ENCODE measurements around the gene MC1R. TPM values are rescaled to one million over a fixed set of nuclear protein-coding genes. Genes with fewer than 3 reads are reported as not detected.
"Not testable (repeated sequence)": the region's sequence is repeated elsewhere in the genome, so short reads cannot be mapped to it uniquely, and the experiment has no call there.

MC1R gene
- total RNA-seq, 5 donors from 2014 or later (not counting 1 experiment from before 2014, with no cell fraction given): 11.7 to 13.7 (median 12.9) TPM

DNA sequence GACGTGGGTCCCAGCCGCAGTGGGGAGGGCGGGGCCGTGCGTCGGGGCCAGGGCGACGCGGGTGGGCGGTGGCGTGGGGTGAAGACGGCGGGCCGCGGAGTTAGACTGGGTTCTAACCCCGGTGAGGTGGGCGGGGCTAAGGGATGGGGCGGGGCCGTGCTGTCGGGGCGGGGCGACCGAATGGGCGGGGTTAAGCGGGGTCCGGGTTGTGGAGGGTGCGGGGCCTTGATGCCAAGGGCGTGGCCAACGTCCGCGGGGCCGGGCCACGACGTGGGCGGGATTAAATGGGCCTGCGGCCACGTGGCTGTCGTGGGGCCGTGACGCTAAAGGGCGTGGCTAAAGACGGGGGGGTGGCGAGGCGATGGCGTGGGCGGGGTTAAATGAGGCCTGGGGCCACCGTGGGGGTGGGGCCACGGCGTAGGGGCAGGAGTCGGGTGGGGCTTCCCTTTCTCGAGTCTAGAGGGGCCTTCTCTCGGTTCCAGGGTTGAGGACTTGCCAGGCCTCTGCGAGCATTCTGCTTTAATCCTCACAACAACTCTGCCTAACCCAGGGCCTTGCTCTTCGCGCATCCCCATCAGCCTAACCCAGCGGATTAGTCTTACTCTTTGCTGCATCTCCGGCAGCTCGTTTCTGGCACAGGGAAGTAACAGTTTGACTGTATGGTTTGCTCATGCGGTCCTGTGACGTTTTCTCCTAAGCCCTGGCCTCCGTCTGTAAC lies 44.5 kb upstream of the MC1R start:
- peak overlapping the region; percentile 86 to 92 (median 86) for H3K4me3 Mint-ChIP-seq
- Histone ChIP-seq H3K27me3 (replicated peaks in 1 of 2; ENCODE audit: control insufficient read depth in 2 of 2, extremely low read depth in 1 of 2, insufficient read depth in 2 of 2, low read length in 1 of 2) (no peaks in the 10 kb centered on the region), H3K27ac (ENCODE audit: low read length) (peak overlapping the region; percentile 100), H3K4me1 (ENCODE audit: control insufficient read depth in 1 of 2, extremely low read depth in 1 of 2, insufficient read depth in 2 of 2, low read length in 2 of 2) (peaks cover 4 to 27% of the 10 kb centered on the region in 2 experiments), H3K4me3 (ENCODE audit: control insufficient read depth in 1 of 2, extremely low read depth in 1 of 2, low read length in 1 of 2) (peak overlapping the region; percentile 10 to 99), H3K9me3 (peaks cover 2% of the 10 kb centered on the region), H3K36me3 (ENCODE audit: control insufficient read depth in 2 of 2, extremely low read depth in 1 of 2, insufficient read depth in 1 of 2, low read length in 1 of 2) (peaks cover 5 to 24% of the 10 kb centered on the region in 2 donors)
- CTCF ChIA-PET: interaction anchor here in 1 of 2 donors (0.8 to 1.9 kb wide), 5 partner anchors 10 to 173 kb away, joined by 3 to 11 read pairs (median 5); partner anchors contain the start of gene SPATA2L
- peaks cover 16% of the 10 kb centered on the region for H3K36me3 Mint-ChIP-seq
- H3K9me3 Mint-ChIP-seq: peaks cover 0 to 5% (median 4%) of the 10 kb centered on the region in 3 donors
- peaks cover 23 to 25% (median 25%) of the 10 kb centered on the region in 3 donors for H3K4me1 Mint-ChIP-seq
- peak; percentile 80 to 97 (median 95) for DNase-seq
- H3K27me3 Mint-ChIP-seq: no peaks in the 10 kb centered on the region
- peak; percentile 72 to 84 (median 78) for ATAC-seq (replicated peaks in 1 of 4)
- WGBS (ENCODE audit: insufficient coverage): 2% methylated on average over 30 of the region's 61 CpGs
- H3K27ac Mint-ChIP-seq: peak overlapping the region; percentile 95 to 96
- POLR2A ChIA-PET: interaction anchor here (0.6 to 1.3 kb wide), 3 partner anchors 10 to 89 kb away, joined by 8 to 9 read pairs (median 9); no protein-coding TSS in a partner anchor

GRCh38 chr16:89879123-89879522 lies 39.5 kb upstream of the MC1R start:
- H3K9me3 ChIP-seq; H3K4me1 ChIP-seq (ENCODE audit: control insufficient read depth in 1 of 2, extremely low read depth in 1 of 2, insufficient read depth in 2 of 2, low read length in 2 of 2); DNase-seq; H3K27me3 ChIP-seq (replicated peaks in 1 of 2; ENCODE audit: control insufficient read depth in 2 of 2, extremely low read depth in 1 of 2, insufficient read depth in 2 of 2, low read length in 1 of 2); ATAC-seq (replicated peaks in 1 of 4); H3K4me3 Mint-ChIP-seq; H3K27ac ChIP-seq (ENCODE audit: low read length); H3K27me3 Mint-ChIP-seq; H3K9me3 Mint-ChIP-seq; H3K27ac Mint-ChIP-seq; H3K4me3 ChIP-seq (ENCODE audit: control insufficient read depth in 1 of 2, extremely low read depth in 1 of 2, low read length in 1 of 2); CTCF ChIA-PET: not testable (repeated sequence)
- H3K36me3 ChIP-seq (ENCODE audit: control insufficient read depth in 2 of 2, extremely low read depth in 1 of 2, insufficient read depth in 1 of 2, low read length in 1 of 2): peaks cover 32 to 64% of the 10 kb centered on the region in 2 donors
- H3K4me1 Mint-ChIP-seq: peaks cover 22 to 29% (median 27%) of the 10 kb centered on the region in 3 donors
- POLR2A ChIA-PET: interaction anchor here in 1 of 2 donors (0.9 kb wide), 1 partner anchor 9 kb away, joined by 15 read pairs; no protein-coding TSS in a partner anchor
- peaks cover 34% of the 10 kb centered on the region for H3K36me3 Mint-ChIP-seq
- WGBS (ENCODE audit: insufficient coverage): over 99% methylated on average over 17 of the region's 28 CpGs

DNA sequence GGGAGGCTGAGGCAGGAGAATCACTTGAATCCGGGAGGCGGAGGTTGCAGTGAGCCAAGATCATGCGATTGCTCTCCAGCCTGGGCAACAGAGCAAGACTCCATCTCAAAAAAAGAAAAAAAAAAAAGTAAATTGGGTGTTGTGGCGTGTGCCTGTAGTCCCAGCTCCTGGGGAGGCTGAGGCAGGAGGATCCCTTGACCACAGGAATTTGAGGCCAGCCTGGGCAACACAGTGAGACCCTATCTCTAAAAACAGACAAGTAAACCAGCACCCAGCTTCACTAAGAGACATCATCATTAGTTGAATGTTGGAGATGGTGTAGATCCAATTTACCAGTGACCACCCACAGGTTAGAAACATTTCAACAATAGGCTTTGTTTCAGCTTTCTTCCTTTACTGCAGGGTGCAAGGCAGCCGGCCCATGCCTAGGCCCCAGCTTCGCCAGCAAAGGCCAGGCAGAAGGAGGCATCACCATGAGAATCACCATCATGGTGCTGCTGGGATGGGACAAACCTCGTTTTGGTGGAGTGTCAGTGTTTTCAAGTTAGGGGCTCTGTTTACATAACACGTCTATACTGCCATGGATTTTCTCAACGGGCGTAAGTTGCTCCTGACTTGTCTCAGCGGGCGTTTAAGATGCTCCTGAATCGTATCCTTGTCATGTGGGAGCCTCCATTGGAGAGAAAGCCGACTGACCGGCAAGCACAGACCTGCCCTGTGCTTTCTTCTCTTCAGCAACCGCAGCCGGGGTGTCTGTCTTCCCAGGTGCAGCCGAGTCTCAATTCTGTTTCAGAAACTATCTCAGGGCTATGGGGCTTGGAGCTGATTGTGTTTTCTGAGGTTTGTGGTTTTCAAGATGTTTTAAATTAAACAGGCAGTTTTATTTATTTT lies 37.9 kb upstream of the MC1R start:
- ATAC-seq (replicated peaks in 1 of 4) (no peak), DNase-seq (no peak)
- Histone ChIP-seq H3K9me3 (no peaks in the 10 kb centered on the region), H3K4me1 (ENCODE audit: control insufficient read depth in 1 of 2, extremely low read depth in 1 of 2, insufficient read depth in 2 of 2, low read length in 2 of 2) (peaks cover 0 to 2% of the 10 kb centered on the region in 2 experiments), H3K36me3 (ENCODE audit: control insufficient read depth in 2 of 2, extremely low read depth in 1 of 2, insufficient read depth in 1 of 2, low read length in 1 of 2) (peaks cover 32 to 72% of the 10 kb centered on the region in 2 donors), H3K27ac (ENCODE audit: low read length) (no peak overlapping the region), H3K4me3 (ENCODE audit: control insufficient read depth in 1 of 2, extremely low read depth in 1 of 2, low read length in 1 of 2) (no peak overlapping the region), H3K27me3 (replicated peaks in 1 of 2; ENCODE audit: control insufficient read depth in 2 of 2, extremely low read depth in 1 of 2, insufficient read depth in 2 of 2, low read length in 1 of 2) (no peaks in the 10 kb centered on the region)
- ChIA-PET CTCF (no interaction called here), POLR2A (no interaction called here)
- WGBS (ENCODE audit: insufficient coverage): 89% methylated on average over 12 of the region's 18 CpGs
- H3K36me3 Mint-ChIP-seq: peaks cover 38% of the 10 kb centered on the region
- no peak overlapping the region for H3K27ac Mint-ChIP-seq
- no peak overlapping the region for H3K4me3 Mint-ChIP-seq
- no peaks in the 10 kb centered on the region for H3K27me3 Mint-ChIP-seq
- H3K4me1 Mint-ChIP-seq: peaks cover 17 to 19% (median 19%) of the 10 kb centered on the region in 3 donors
- H3K9me3 Mint-ChIP-seq: no peaks in the 10 kb centered on the region

- Histone ChIP-seq H3K4me1 (ENCODE audit: control insufficient read depth in 1 of 2, extremely low read depth in 1 of 2, insufficient read depth in 2 of 2, low read length in 2 of 2) (peaks cover 0 to 2% of the 10 kb centered on the region in 2 experiments), H3K27me3 (replicated peaks in 1 of 2; ENCODE audit: control insufficient read depth in 2 of 2, extremely low read depth in 1 of 2, insufficient read depth in 2 of 2, low read length in 1 of 2) (no peaks in the 10 kb centered on the region), H3K9me3 (no peaks in the 10 kb centered on the region), H3K27ac (ENCODE audit: low read length) (no peak overlapping the region), H3K36me3 (ENCODE audit: control insufficient read depth in 2 of 2, extremely low read depth in 1 of 2, insufficient read depth in 1 of 2, low read length in 1 of 2) (peaks cover 35 to 72% of the 10 kb centered on the region in 2 donors), H3K4me3 (ENCODE audit: control insufficient read depth in 1 of 2, extremely low read depth in 1 of 2, low read length in 1 of 2) (no peak overlapping the region)
- POLR2A ChIA-PET: interaction anchor here in 1 of 2 donors (0.6 kb wide), 1 partner anchor 27 kb away, joined by 3 read pairs; no protein-coding TSS in a partner anchor
- 97% methylated on average over 5 of the region's 6 CpGs for WGBS (ENCODE audit: insufficient coverage)
- no peak overlapping the region for H3K4me3 Mint-ChIP-seq
- H3K36me3 Mint-ChIP-seq: peaks cover 38% of the 10 kb centered on the region
- H3K27ac Mint-ChIP-seq: no peak overlapping the region
- no peaks in the 10 kb centered on the region for H3K27me3 Mint-ChIP-seq
- no peaks in the 10 kb centered on the region for H3K9me3 Mint-ChIP-seq
- ATAC-seq (replicated peaks in 1 of 4) (no peak), DNase-seq (no peak)
- H3K4me1 Mint-ChIP-seq: peaks cover 15 to 19% (median 16%) of the 10 kb centered on the region in 3 donors
- CTCF ChIA-PET: interaction anchor here in 1 of 2 donors (0.5 kb wide), 1 partner anchor 59 kb away, joined by 4 read pairs; no protein-coding TSS in a partner anchor
Measured at GRCh38 chr16:89881368-89881730, 37.3 kb upstream of the MC1R start.

- DNase-seq (no peak), ATAC-seq (replicated peaks in 1 of 4) (no peak)
- no peaks in the 10 kb centered on the region for H3K9me3 Mint-ChIP-seq
- ChIA-PET POLR2A (no interaction called here), CTCF (no interaction called here)
- H3K4me3 ChIP-seq (ENCODE audit: control insufficient read depth in 1 of 2, extremely low read depth in 1 of 2, low read length in 1 of 2): no peak overlapping the region
- no peaks in the 10 kb centered on the region for H3K9me3 ChIP-seq
- H3K36me3 Mint-ChIP-seq: peaks cover 44% of the 10 kb centered on the region
- H3K27ac ChIP-seq (ENCODE audit: low read length): no peak overlapping the region
- no peaks in the 10 kb centered on the region for H3K4me1 ChIP-seq (ENCODE audit: control insufficient read depth in 1 of 2, extremely low read depth in 1 of 2, insufficient read depth in 2 of 2, low read length in 2 of 2)
- peaks cover 10 to 13% (median 11%) of the 10 kb centered on the region in 3 donors for H3K4me1 Mint-ChIP-seq
- 96% methylated on average over 25 of the region's 28 CpGs for WGBS (ENCODE audit: insufficient coverage)
- no peaks in the 10 kb centered on the region for H3K27me3 ChIP-seq (replicated peaks in 1 of 2; ENCODE audit: control insufficient read depth in 2 of 2, extremely low read depth in 1 of 2, insufficient read depth in 2 of 2, low read length in 1 of 2)
- H3K27me3 Mint-ChIP-seq: no peaks in the 10 kb centered on the region
- peaks cover 45 to 77% of the 10 kb centered on the region in 2 donors for H3K36me3 ChIP-seq (ENCODE audit: control insufficient read depth in 2 of 2, extremely low read depth in 1 of 2, insufficient read depth in 1 of 2, low read length in 1 of 2)
- H3K27ac Mint-ChIP-seq: no peak overlapping the region
- no peak overlapping the region for H3K4me3 Mint-ChIP-seq
Measured at GRCh38 chr16:89883346-89884040, 35.2 kb upstream of the MC1R start.

- no peaks in the 10 kb centered on the region for H3K4me1 ChIP-seq (ENCODE audit: control insufficient read depth in 1 of 2, extremely low read depth in 1 of 2, insufficient read depth in 2 of 2, low read length in 2 of 2)
- Mint-ChIP-seq H3K4me3 (no peak overlapping the region), H3K36me3 (peaks cover 40% of the 10 kb centered on the region), H3K9me3 (no peaks in the 10 kb centered on the region), H3K27me3 (no peaks in the 10 kb centered on the region), H3K27ac (no peak overlapping the region), H3K4me1 (peaks cover 10 to 13% (median 11%) of the 10 kb centered on the region in 3 donors)
- ChIA-PET POLR2A (no interaction called here), CTCF (no interaction called here)
- H3K36me3 ChIP-seq (ENCODE audit: control insufficient read depth in 2 of 2, extremely low read depth in 1 of 2, insufficient read depth in 1 of 2, low read length in 1 of 2): peaks cover 41 to 74% of the 10 kb centered on the region in 2 donors
- DNase-seq (no peak), ATAC-seq (replicated peaks in 1 of 4) (no peak)
- no peak overlapping the region for H3K27ac ChIP-seq (ENCODE audit: low read length)
- H3K9me3 ChIP-seq: no peaks in the 10 kb centered on the region
- no peaks in the 10 kb centered on the region for H3K27me3 ChIP-seq (replicated peaks in 1 of 2; ENCODE audit: control insufficient read depth in 2 of 2, extremely low read depth in 1 of 2, insufficient read depth in 2 of 2, low read length in 1 of 2)
- H3K4me3 ChIP-seq (ENCODE audit: control insufficient read depth in 1 of 2, extremely low read depth in 1 of 2, low read length in 1 of 2): no peak overlapping the region
- 98% methylated on average over 7 of the region's 8 CpGs for WGBS (ENCODE audit: insufficient coverage)
Measured at GRCh38 chr16:89884041-89884421, 34.6 kb upstream of the MC1R start.
